HEK293 (cell line): ENCODE measurements around the gene CASP7.

Experiments used
- CTCF ChIA-PET: fragments of 350-600 bp; formaldehyde crosslinking; extraction: SDS; loops from one replicate; lab custom pipeline; 2021; ENCODE audit warnings: antibody characterized with exemption; lab: Yijun Ruan, JAX
- POLR2A ChIA-PET: fragments of 300-600 bp; formaldehyde crosslinking; extraction: SDS; loops from one replicate; lab custom pipeline; 2020; ENCODE audit warnings: antibody characterized with exemption, inconsistent platforms; lab: Yijun Ruan, JAX
- H3K27ac ChIP-seq: fragments of 200-500 bp; sonication (Bioruptor generic); 2 replicates; pipeline ENCODE4 v1.5.1; 2014; ENCODE audit warnings: low read depth, low read length, control low read depth, inconsistent platforms; ENCODE audit errors: extremely low read depth
- H3K36me3 ChIP-seq, 2 experiments: fragments of 200-500 bp in 1 of 2; sonication (Bioruptor generic) in 1 of 2; 1 replicate in 1 of 2; 2 replicates in 1 of 2; pipeline ENCODE4 v1.5.1; 2014 to 2017; ENCODE audit warnings: inconsistent platforms in 2 of 2, low read length in 2 of 2; ENCODE audit not compliant: control insufficient read depth in 2 of 2, insufficient read depth in 1 of 2
- H3K4me1 ChIP-seq: fragments of 200-500 bp; sonication (Bioruptor generic); 2 replicates; pipeline ENCODE4 v1.5.1; 2014; ENCODE audit warnings: mild to moderate bottlenecking, low read length, inconsistent platforms; ENCODE audit not compliant: control insufficient read depth, insufficient read depth
- H3K4me3 ChIP-seq: 2 replicates; pipeline ENCODE4 v1.5.1; 2011; ENCODE audit warnings: low read depth, mild to moderate bottlenecking, control low read depth, low read length, moderate library complexity
- H3K9me3 ChIP-seq: fragments of 200-500 bp; sonication (Bioruptor generic); 2 replicates; pipeline ENCODE4 v1.5.1; 2014; ENCODE audit warnings: low read depth, low read length, inconsistent platforms; ENCODE audit not compliant: control insufficient read depth, insufficient read depth
- BCL11A ChIP-seq: fragments of 450-650 bp; formaldehyde crosslinking; IDR thresholded peaks from 2 replicates; pipeline ENCODE4 v1.5.1; 2016; ENCODE audit warnings: low read depth, missing biosample characterization, missing genetic modification characterization
- HOXC10 ChIP-seq: sonication (generic); formaldehyde crosslinking; IDR thresholded peaks from 2 replicates; pipeline ENCODE4 v1.8.1; 2023; ENCODE audit warnings: mild to moderate bottlenecking, missing genetic modification reagents
- MZF1 ChIP-seq: fragments of 450-650 bp; formaldehyde crosslinking; IDR thresholded peaks from 2 replicates; pipeline ENCODE4 v1.5.1; 2017; ENCODE audit warnings: missing biosample characterization, missing genetic modification characterization, borderline replicate concordance
- SETDB1 ChIP-seq: IDR thresholded peaks from one replicate; pipeline ENCODE4 v1.6.1; 2017; ENCODE audit warnings: mild to moderate bottlenecking, low read length, moderate library complexity, mixed read lengths; ENCODE audit not compliant: insufficient read length
- ZFP69B ChIP-seq: fragments of 450-650 bp; formaldehyde crosslinking; IDR thresholded peaks from 2 replicates; pipeline ENCODE4 v1.5.1; 2016; ENCODE audit warnings: missing biosample characterization, missing genetic modification characterization
- ZNF121 ChIP-seq: fragments of 450-650 bp; formaldehyde crosslinking; IDR thresholded peaks from 2 replicates; pipeline ENCODE4 v1.5.1; 2016; ENCODE audit warnings: missing biosample characterization, missing genetic modification characterization
- ZNF155 ChIP-seq: fragments of 450-650 bp; formaldehyde crosslinking; IDR thresholded peaks from 2 replicates; pipeline ENCODE4 v1.5.1; 2016; ENCODE audit warnings: missing biosample characterization, missing genetic modification characterization
- ZNF2 ChIP-seq: fragments of 450-650 bp; formaldehyde crosslinking; IDR thresholded peaks from 2 replicates; pipeline ENCODE4 v1.5.1; 2016; ENCODE audit warnings: missing biosample characterization, missing genetic modification characterization
- ZNF221 ChIP-seq: fragments of 450-650 bp; formaldehyde crosslinking; IDR thresholded peaks from 2 replicates; pipeline ENCODE4 v1.5.1; 2017; ENCODE audit warnings: missing biosample characterization, missing genetic modification characterization, borderline replicate concordance
- ZNF324 ChIP-seq: fragments of 450-650 bp; formaldehyde crosslinking; IDR thresholded peaks from 2 replicates; pipeline ENCODE4 v1.5.1; 2016; ENCODE audit warnings: missing biosample characterization, missing genetic modification characterization
- ZNF350 ChIP-seq: fragments of 450-650 bp; formaldehyde crosslinking; IDR thresholded peaks from 2 replicates; pipeline ENCODE4 v1.5.0; 2017; ENCODE audit warnings: missing biosample characterization, mild to moderate bottlenecking, missing genetic modification characterization
- ZNF558 ChIP-seq: fragments of 450-650 bp; formaldehyde crosslinking; IDR thresholded peaks from 2 replicates; pipeline ENCODE4 v1.5.1; 2016; ENCODE audit warnings: missing biosample characterization, missing genetic modification characterization
- ZNF560 ChIP-seq: fragments of 450-650 bp; formaldehyde crosslinking; IDR thresholded peaks from 2 replicates; pipeline ENCODE4 v1.5.1; 2017; ENCODE audit warnings: missing biosample characterization, missing genetic modification characterization, borderline replicate concordance
- ZNF626 ChIP-seq: fragments of 450-650 bp; sonication (Bioruptor Pico); formaldehyde crosslinking; IDR thresholded peaks from 2 replicates; pipeline ENCODE4 v1.5.1; 2018; ENCODE audit warnings: missing biosample characterization, missing genetic modification characterization, inconsistent platforms
- ZNF658 ChIP-seq: fragments of 450-650 bp; formaldehyde crosslinking; IDR thresholded peaks from 2 replicates; pipeline ENCODE4; 2016; ENCODE audit warnings: missing biosample characterization, missing genetic modification characterization
- TF ChIP-seq, protein P1 (sequence below): fragments of 450-650 bp; formaldehyde crosslinking; IDR thresholded peaks from 2 replicates; pipeline ENCODE4 v1.5.1; 2016; ENCODE audit warnings: missing biosample characterization, missing genetic modification characterization
- TF ChIP-seq, protein P2 (sequence below): fragments of 450-650 bp; formaldehyde crosslinking; IDR thresholded peaks from 2 replicates; pipeline ENCODE4 v1.5.1; 2016; ENCODE audit warnings: missing biosample characterization, missing genetic modification characterization
- TF ChIP-seq, protein P3 (sequence below): fragments of 450-650 bp; formaldehyde crosslinking; IDR thresholded peaks from 2 replicates; pipeline ENCODE4 v1.5.1; 2016; ENCODE audit warnings: missing biosample characterization, missing genetic modification characterization, low read depth
- TF ChIP-seq, protein P4 (sequence below): fragments of 450-650 bp; formaldehyde crosslinking; IDR thresholded peaks from 2 replicates; pipeline ENCODE4 v1.5.1; 2016; ENCODE audit warnings: missing biosample characterization, missing genetic modification characterization, borderline replicate concordance
- TF ChIP-seq, protein P5 (sequence below): fragments of 450-650 bp; formaldehyde crosslinking; IDR thresholded peaks from 2 replicates; pipeline ENCODE4 v1.5.1; 2016; ENCODE audit warnings: missing biosample characterization, missing genetic modification characterization
- TF ChIP-seq, protein P6 (sequence below): fragments of 450-650 bp; formaldehyde crosslinking; conservative IDR thresholded peaks from 2 replicates; pipeline ENCODE4 v1.5.1; 2016; ENCODE audit warnings: low read depth, missing biosample characterization, missing genetic modification characterization

CASP7 gene

DNA sequence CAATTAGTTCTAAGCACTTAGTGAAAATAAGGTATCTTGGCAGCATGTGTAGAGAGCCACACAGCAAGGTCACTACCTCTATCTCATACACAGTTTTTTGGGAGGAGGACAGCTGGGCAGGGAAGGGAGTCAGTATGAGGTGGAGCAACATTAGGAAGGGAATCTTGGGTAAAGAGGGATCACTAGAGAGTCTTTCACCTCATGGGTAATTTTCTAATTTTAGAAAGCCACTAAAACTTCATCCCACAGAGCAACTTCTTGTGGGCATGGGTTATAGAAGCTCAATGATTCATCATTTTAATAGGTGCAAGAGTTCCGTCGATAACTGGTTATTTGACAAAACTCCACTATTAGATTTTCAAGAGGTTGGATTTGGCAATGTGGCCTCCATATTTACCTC is 18.4 kb upstream of the CASP7 start:
- peaks cover 6% of the 10 kb centered on the region; the same call in 1 of the 2 replicates for H3K4me1 ChIP-seq
- no peaks in the 10 kb centered on the region for H3K36me3 ChIP-seq
- TF ChIP-seq SETDB1 (no peak), ZNF560 (tag by site-specific recombination) (no peak), ZNF350 (tag by site-specific recombination) (no peak), ZNF324 (no peak), ZNF121 (tag by site-specific recombination) (no peak), MZF1 (tag by site-specific recombination) (no peak), ZNF155 (tag by site-specific recombination) (no peak)
- TF ChIP-seq, protein P1, sequence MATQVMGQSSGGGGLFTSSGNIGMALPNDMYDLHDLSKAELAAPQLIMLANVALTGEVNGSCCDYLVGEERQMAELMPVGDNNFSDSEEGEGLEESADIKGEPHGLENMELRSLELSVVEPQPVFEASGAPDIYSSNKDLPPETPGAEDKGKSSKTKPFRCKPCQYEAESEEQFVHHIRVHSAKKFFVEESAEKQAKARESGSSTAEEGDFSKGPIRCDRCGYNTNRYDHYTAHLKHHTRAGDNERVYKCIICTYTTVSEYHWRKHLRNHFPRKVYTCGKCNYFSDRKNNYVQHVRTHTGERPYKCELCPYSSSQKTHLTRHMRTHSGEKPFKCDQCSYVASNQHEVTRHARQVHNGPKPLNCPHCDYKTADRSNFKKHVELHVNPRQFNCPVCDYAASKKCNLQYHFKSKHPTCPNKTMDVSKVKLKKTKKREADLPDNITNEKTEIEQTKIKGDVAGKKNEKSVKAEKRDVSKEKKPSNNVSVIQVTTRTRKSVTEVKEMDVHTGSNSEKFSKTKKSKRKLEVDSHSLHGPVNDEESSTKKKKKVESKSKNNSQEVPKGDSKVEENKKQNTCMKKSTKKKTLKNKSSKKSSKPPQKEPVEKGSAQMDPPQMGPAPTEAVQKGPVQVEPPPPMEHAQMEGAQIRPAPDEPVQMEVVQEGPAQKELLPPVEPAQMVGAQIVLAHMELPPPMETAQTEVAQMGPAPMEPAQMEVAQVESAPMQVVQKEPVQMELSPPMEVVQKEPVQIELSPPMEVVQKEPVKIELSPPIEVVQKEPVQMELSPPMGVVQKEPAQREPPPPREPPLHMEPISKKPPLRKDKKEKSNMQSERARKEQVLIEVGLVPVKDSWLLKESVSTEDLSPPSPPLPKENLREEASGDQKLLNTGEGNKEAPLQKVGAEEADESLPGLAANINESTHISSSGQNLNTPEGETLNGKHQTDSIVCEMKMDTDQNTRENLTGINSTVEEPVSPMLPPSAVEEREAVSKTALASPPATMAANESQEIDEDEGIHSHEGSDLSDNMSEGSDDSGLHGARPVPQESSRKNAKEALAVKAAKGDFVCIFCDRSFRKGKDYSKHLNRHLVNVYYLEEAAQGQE (tag by site-specific recombination), result no peak
- TF ChIP-seq, protein P2, sequence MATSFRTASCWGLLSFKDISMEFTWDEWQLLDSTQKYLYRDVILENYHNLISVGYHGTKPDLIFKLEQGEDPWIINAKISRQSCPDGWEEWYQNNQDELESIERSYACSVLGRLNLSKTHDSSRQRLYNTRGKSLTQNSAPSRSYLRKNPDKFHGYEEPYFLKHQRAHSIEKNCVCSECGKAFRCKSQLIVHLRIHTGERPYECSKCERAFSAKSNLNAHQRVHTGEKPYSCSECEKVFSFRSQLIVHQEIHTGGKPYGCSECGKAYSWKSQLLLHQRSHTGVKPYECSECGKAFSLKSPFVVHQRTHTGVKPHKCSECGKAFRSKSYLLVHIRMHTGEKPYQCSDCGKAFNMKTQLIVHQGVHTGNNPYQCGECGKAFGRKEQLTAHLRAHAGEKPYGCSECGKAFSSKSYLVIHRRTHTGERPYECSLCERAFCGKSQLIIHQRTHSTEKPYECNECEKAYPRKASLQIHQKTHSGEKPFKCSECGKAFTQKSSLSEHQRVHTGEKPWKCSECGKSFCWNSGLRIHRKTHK (tag by site-specific recombination), result no peak
- CTCF ChIA-PET, result interaction anchor here (0.6 to 1.1 kb wide), 3 partner anchors 18 to 696 kb away, joined by 3 to 5 read pairs (median 4); partner anchors contain the start of gene CASP7
- no peaks in the 10 kb centered on the region for H3K9me3 ChIP-seq
- no peak overlapping the region for H3K4me3 ChIP-seq
- POLR2A ChIA-PET, result interaction anchor here (0.5 kb wide), 1 partner anchor 649 kb away, joined by 3 read pairs; no protein-coding TSS in a partner anchor
- H3K27ac ChIP-seq, result no peak overlapping the region

DNA sequence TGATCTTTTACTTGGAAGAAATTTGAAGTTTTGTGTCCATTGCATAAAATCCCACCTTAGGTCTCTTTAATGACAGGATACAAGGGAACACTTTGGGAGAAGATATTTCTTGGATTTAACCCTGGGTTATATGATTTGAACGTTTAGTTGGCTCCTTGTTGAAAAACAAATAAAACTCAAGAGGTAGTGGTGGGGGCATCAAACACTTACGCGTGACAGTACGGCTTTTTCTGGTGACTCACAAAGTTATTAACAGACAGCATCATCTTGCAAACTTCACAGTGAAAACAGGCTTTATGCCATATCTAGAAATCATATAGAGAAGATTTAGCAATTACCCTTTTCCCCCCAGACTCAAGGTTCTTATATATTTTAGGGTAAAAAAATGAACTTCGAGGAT is 16.6 kb upstream of the CASP7 start:
- Histone ChIP-seq H3K4me3 (no peak overlapping the region), H3K27ac (no peak overlapping the region), H3K4me1 (peaks cover 6% of the 10 kb centered on the region; the same call in 1 of the 2 replicates), H3K36me3 (no peaks in the 10 kb centered on the region), H3K9me3 (no peaks in the 10 kb centered on the region)
- POLR2A ChIA-PET, result no interaction called here
- CTCF ChIA-PET, result no interaction called here
- TF ChIP-seq, protein P3, sequence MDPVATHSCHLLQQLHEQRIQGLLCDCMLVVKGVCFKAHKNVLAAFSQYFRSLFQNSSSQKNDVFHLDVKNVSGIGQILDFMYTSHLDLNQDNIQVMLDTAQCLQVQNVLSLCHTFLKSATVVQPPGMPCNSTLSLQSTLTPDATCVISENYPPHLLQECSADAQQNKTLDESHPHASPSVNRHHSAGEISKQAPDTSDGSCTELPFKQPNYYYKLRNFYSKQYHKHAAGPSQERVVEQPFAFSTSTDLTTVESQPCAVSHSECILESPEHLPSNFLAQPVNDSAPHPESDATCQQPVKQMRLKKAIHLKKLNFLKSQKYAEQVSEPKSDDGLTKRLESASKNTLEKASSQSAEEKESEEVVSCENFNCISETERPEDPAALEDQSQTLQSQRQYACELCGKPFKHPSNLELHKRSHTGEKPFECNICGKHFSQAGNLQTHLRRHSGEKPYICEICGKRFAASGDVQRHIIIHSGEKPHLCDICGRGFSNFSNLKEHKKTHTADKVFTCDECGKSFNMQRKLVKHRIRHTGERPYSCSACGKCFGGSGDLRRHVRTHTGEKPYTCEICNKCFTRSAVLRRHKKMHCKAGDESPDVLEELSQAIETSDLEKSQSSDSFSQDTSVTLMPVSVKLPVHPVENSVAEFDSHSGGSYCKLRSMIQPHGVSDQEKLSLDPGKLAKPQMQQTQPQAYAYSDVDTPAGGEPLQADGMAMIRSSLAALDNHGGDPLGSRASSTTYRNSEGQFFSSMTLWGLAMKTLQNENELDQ (tag by site-specific recombination), result no peak
- TF ChIP-seq ZNF2 (tag by site-specific recombination) (no peak), ZNF658 (no peak), ZFP69B (tag by site-specific recombination) (no peak), BCL11A (no peak), HOXC10 (no peak), ZNF626 (no peak), ZNF558 (tag by site-specific recombination) (no peak), ZNF221 (no peak)
- TF ChIP-seq, protein P4, sequence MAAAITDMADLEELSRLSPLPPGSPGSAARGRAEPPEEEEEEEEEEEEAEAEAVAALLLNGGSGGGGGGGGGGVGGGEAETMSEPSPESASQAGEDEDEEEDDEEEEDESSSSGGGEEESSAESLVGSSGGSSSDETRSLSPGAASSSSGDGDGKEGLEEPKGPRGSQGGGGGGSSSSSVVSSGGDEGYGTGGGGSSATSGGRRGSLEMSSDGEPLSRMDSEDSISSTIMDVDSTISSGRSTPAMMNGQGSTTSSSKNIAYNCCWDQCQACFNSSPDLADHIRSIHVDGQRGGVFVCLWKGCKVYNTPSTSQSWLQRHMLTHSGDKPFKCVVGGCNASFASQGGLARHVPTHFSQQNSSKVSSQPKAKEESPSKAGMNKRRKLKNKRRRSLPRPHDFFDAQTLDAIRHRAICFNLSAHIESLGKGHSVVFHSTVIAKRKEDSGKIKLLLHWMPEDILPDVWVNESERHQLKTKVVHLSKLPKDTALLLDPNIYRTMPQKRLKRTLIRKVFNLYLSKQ (tag by site-specific recombination), result no peak
- TF ChIP-seq, protein P5, sequence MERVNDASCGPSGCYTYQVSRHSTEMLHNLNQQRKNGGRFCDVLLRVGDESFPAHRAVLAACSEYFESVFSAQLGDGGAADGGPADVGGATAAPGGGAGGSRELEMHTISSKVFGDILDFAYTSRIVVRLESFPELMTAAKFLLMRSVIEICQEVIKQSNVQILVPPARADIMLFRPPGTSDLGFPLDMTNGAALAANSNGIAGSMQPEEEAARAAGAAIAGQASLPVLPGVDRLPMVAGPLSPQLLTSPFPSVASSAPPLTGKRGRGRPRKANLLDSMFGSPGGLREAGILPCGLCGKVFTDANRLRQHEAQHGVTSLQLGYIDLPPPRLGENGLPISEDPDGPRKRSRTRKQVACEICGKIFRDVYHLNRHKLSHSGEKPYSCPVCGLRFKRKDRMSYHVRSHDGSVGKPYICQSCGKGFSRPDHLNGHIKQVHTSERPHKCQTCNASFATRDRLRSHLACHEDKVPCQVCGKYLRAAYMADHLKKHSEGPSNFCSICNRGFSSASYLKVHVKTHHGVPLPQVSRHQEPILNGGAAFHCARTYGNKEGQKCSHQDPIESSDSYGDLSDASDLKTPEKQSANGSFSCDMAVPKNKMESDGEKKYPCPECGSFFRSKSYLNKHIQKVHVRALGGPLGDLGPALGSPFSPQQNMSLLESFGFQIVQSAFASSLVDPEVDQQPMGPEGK (tag by site-specific recombination), result no peak
- TF ChIP-seq, protein P6, sequence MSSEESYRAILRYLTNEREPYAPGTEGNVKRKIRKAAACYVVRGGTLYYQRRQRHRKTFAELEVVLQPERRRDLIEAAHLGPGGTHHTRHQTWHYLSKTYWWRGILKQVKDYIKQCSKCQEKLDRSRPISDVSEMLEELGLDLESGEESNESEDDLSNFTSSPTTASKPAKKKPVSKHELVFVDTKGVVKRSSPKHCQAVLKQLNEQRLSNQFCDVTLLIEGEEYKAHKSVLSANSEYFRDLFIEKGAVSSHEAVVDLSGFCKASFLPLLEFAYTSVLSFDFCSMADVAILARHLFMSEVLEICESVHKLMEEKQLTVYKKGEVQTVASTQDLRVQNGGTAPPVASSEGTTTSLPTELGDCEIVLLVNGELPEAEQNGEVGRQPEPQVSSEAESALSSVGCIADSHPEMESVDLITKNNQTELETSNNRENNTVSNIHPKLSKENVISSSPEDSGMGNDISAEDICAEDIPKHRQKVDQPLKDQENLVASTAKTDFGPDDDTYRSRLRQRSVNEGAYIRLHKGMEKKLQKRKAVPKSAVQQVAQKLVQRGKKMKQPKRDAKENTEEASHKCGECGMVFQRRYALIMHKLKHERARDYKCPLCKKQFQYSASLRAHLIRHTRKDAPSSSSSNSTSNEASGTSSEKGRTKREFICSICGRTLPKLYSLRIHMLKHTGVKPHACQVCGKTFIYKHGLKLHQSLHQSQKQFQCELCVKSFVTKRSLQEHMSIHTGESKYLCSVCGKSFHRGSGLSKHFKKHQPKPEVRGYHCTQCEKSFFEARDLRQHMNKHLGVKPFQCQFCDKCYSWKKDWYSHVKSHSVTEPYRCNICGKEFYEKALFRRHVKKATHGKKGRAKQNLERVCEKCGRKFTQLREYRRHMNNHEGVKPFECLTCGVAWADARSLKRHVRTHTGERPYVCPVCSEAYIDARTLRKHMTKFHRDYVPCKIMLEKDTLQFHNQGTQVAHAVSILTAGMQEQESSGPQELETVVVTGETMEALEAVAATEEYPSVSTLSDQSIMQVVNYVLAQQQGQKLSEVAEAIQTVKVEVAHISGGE (tag by site-specific recombination), result no peak
